Measurements from ENCODE around the gene SYT15. TPM values are rescaled to one million over a fixed set of nuclear protein-coding genes. Genes with fewer than 3 reads are reported as not detected.
"Not testable (repeated sequence)": the region's sequence is repeated elsewhere in the genome, so short reads cannot be mapped to it uniquely, and the experiment has no call there.

Gene SYT15
- total and polyA plus RNA-seq, 2 of the 4 experiments (the other 2 are of a cell fraction): 0.54 to 0.68 TPM

- H3K9ac ChIP-seq (ENCODE audit: low read depth, low read length); DNase-seq; H2AFZ ChIP-seq (replicated peaks; ENCODE audit: low read length, poor library complexity); H3K18ac ChIP-seq (ENCODE audit: low read depth, low read length); dilution Hi-C loops (cut with HindIII; ENCODE audit: low sequenced_read_pairs, unreplicated experiment); H3K36me3 ChIP-seq (ENCODE audit: control insufficient read depth, insufficient read depth, low read length); BruUV-seq (replicated peaks); H3K4ac ChIP-seq (ENCODE audit: low read depth, low read length); H3K79me1 ChIP-seq (ENCODE audit: low read depth in 1 of 2, low read length in 2 of 2); H3K9me1 ChIP-seq (ENCODE audit: insufficient read depth, low read length); CTCF ChIA-PET; H3K4me1 ChIP-seq (ENCODE audit: control insufficient read depth, insufficient read depth, low read length); H3K23ac ChIP-seq (ENCODE audit: low read depth, low read length); H2BK120ac ChIP-seq (ENCODE audit: low read depth, low read length); H2BK15ac ChIP-seq (ENCODE audit: low read depth, low read length); H4K5ac ChIP-seq (ENCODE audit: low read depth, low read length); H3K14ac ChIP-seq (replicated peaks; ENCODE audit: low read depth, low read length); in situ Hi-C loops (cut with MboI; ENCODE audit: low sequenced_read_pairs); H4K20me1 ChIP-seq (ENCODE audit: insufficient read depth, low read length); H2AK5ac ChIP-seq (ENCODE audit: low read depth, low read length); H3K27me3 ChIP-seq (ENCODE audit: control insufficient read depth, insufficient read depth, low read length); H4K8ac ChIP-seq (ENCODE audit: low read depth in 2 of 2, low read length in 2 of 2); H2BK5ac ChIP-seq (ENCODE audit: low read depth, low read length, poor library complexity, severe bottlenecking); H3K9me3 ChIP-seq (ENCODE audit: control insufficient read depth, insufficient read depth, low read length); H4K91ac ChIP-seq (ENCODE audit: insufficient read depth, low read depth, low read length); H3K56ac ChIP-seq (ENCODE audit: extremely low read depth, insufficient read depth, low read length); intact Hi-C loops (cut with micrococcal nuclease); H3K27ac ChIP-seq (ENCODE audit: insufficient read depth, low read length); H2AK9ac ChIP-seq (replicated peaks; ENCODE audit: low read depth, low read length, poor library complexity); H2BK20ac ChIP-seq (ENCODE audit: low read depth, low read length); POLR2A ChIA-PET (ENCODE audit: unreplicated experiment): not testable (repeated sequence)
- peak overlapping the region; percentile 35; the same call in 1 of the 2 replicates for H3K4me2 ChIP-seq (ENCODE audit: low read depth, low read length)
- H3K4me3 ChIP-seq (ENCODE audit: insufficient read depth, low read depth, low read length): peak overlapping the region; percentile 37
- WGBS, 2 experiments (ENCODE audit: extremely low coverage in 2 of 2, insufficient read length in 1 of 2): no CpG with 5 or more reads among the region's 63 CpGs
- ATAC-seq (ENCODE audit: low read depth): peak; percentile 93
Observed at GRCh38 chr10:46635364-46635959, 56.5 kb downstream of the SYT15 start.

- H4K20me1 ChIP-seq (ENCODE audit: insufficient read depth, low read length); H3K14ac ChIP-seq (replicated peaks; ENCODE audit: low read depth, low read length); ATAC-seq (ENCODE audit: low read depth); H2AFZ ChIP-seq (replicated peaks; ENCODE audit: low read length, poor library complexity); H3K27me3 ChIP-seq (ENCODE audit: control insufficient read depth, insufficient read depth, low read length); H3K4ac ChIP-seq (ENCODE audit: low read depth, low read length); H3K23ac ChIP-seq (ENCODE audit: low read depth, low read length); intact Hi-C loops (cut with micrococcal nuclease); H3K4me2 ChIP-seq (ENCODE audit: low read depth, low read length); H2AK9ac ChIP-seq (replicated peaks; ENCODE audit: low read depth, low read length, poor library complexity); H3K18ac ChIP-seq (ENCODE audit: low read depth, low read length); H3K56ac ChIP-seq (ENCODE audit: extremely low read depth, insufficient read depth, low read length); dilution Hi-C loops (cut with HindIII; ENCODE audit: low sequenced_read_pairs, unreplicated experiment); H3K36me3 ChIP-seq (ENCODE audit: control insufficient read depth, insufficient read depth, low read length); in situ Hi-C loops (cut with MboI; ENCODE audit: low sequenced_read_pairs); DNase-seq; H3K9me1 ChIP-seq (ENCODE audit: insufficient read depth, low read length); H3K4me1 ChIP-seq (ENCODE audit: control insufficient read depth, insufficient read depth, low read length); POLR2A ChIA-PET (ENCODE audit: unreplicated experiment); H2BK20ac ChIP-seq (ENCODE audit: low read depth, low read length); H4K91ac ChIP-seq (ENCODE audit: insufficient read depth, low read depth, low read length); H3K79me1 ChIP-seq (ENCODE audit: low read depth in 1 of 2, low read length in 2 of 2); H3K9me3 ChIP-seq (ENCODE audit: control insufficient read depth, insufficient read depth, low read length); BruUV-seq (replicated peaks); H4K8ac ChIP-seq (ENCODE audit: low read depth in 2 of 2, low read length in 2 of 2); H2BK120ac ChIP-seq (ENCODE audit: low read depth, low read length); H3K27ac ChIP-seq (ENCODE audit: insufficient read depth, low read length); H2BK15ac ChIP-seq (ENCODE audit: low read depth, low read length); H2AK5ac ChIP-seq (ENCODE audit: low read depth, low read length); H3K4me3 ChIP-seq (ENCODE audit: insufficient read depth, low read depth, low read length); H3K9ac ChIP-seq (ENCODE audit: low read depth, low read length); CTCF ChIA-PET; H4K5ac ChIP-seq (ENCODE audit: low read depth, low read length); H2BK5ac ChIP-seq (ENCODE audit: low read depth, low read length, poor library complexity, severe bottlenecking): not testable (repeated sequence)
Observed at GRCh38 chr10:46640005-46640404, 61.1 kb downstream of the SYT15 start.

All from IMR-90 (cell line).